IMR-90 (cell line): Measurements from ENCODE around the gene FRYL.

Source experiments
- BHLHE40 ChIP-seq: fragments of 150-350 bp; IDR thresholded peaks from 2 replicates; pipeline ENCODE4 v1.6.1; 2016; ENCODE audit warnings: mild to moderate bottlenecking, low read depth, low read length
- CEBPB ChIP-seq: IDR thresholded peaks from 2 replicates; pipeline ENCODE4 v1.6.1; 2012; ENCODE audit warnings: low read depth, low read length, improper control_type of control experiment
- CHD1 ChIP-seq: IDR thresholded peaks from 2 replicates; pipeline ENCODE4 v1.6.1; 2012; ENCODE audit warnings: low read depth, low read length, improper control_type of control experiment
- MAFK ChIP-seq: IDR thresholded peaks from 2 replicates; pipeline ENCODE4 v1.6.1; 2012; ENCODE audit warnings: low read depth, low read length, improper control_type of control experiment
- MAZ ChIP-seq: IDR thresholded peaks from 2 replicates; pipeline ENCODE4 v1.6.1; 2012; ENCODE audit warnings: low read depth, mild to moderate bottlenecking, low read length, improper control_type of control experiment, moderate library complexity, borderline replicate concordance
- MXI1 ChIP-seq: IDR thresholded peaks from 2 replicates; pipeline ENCODE4 v1.6.1; 2012; ENCODE audit warnings: low read depth, mild to moderate bottlenecking, low read length, moderate library complexity, borderline replicate concordance
- POLR2A ChIP-seq: IDR thresholded peaks from 2 replicates; pipeline ENCODE4 v1.6.1; 2012; ENCODE audit warnings: mild to moderate bottlenecking, low read depth, low read length
- RAD21 ChIP-seq: IDR thresholded peaks from 2 replicates; pipeline ENCODE4 v1.6.1; 2012; ENCODE audit warnings: low read length, improper control_type of control experiment
- RFX5 ChIP-seq: IDR thresholded peaks from 2 replicates; pipeline ENCODE4 v1.8.0; 2012; ENCODE audit warnings: low read depth, mild to moderate bottlenecking, low read length, moderate library complexity
- SMC3 ChIP-seq: fragments of 150-350 bp; IDR thresholded peaks from 2 replicates; pipeline ENCODE4 v1.6.1; 2016; ENCODE audit warnings: low read depth, mild to moderate bottlenecking, antibody characterized with exemption, low read length, moderate library complexity
- TF ChIP-seq, protein P1 (sequence below): conservative IDR thresholded peaks from 2 replicates; pipeline ENCODE4 v1.5.1; 2012; ENCODE audit warnings: mild to moderate bottlenecking, low read depth, low read length, improper control_type of control experiment
- TF ChIP-seq, protein P2 (sequence below): fragments of 150-350 bp; IDR thresholded peaks from 2 replicates; pipeline ENCODE4 v1.6.1; 2016; ENCODE audit warnings: low read depth, mild to moderate bottlenecking, low read length, moderate library complexity, borderline replicate concordance
- TF ChIP-seq, protein P3 (sequence below): fragments of 150-350 bp; IDR thresholded peaks from 2 replicates; pipeline ENCODE4 v1.6.1; 2017; ENCODE audit warnings: mild to moderate bottlenecking, antibody characterized with exemption, low read length, low read depth

DNA sequence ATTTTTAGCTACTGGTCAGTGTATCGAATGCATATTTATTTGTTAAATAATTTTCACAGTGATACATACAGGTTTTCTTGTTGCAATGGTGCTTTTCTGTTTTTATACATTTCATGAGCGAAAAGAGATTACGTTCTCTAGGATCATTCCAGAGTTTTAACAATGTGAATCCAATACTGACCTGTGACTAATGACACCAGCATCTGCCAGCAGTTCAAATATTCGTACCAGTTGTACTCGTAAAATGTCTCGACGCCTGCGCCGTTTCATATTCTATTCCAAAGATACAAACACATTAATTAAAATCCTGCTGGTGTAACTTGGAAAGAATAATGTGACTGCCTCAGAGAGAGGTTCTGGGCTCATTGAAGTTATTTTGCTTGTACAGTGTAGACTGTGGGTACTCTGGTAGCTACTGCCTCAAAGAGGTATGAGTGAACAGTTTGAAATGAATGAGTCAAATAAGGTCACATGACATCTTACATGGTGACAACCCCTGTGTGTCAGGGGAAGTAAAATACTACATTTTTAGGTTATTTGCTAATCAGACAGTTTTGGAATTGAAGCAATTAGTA is 209.3 kb downstream of the FRYL start:
- TF ChIP-seq, protein P1, sequence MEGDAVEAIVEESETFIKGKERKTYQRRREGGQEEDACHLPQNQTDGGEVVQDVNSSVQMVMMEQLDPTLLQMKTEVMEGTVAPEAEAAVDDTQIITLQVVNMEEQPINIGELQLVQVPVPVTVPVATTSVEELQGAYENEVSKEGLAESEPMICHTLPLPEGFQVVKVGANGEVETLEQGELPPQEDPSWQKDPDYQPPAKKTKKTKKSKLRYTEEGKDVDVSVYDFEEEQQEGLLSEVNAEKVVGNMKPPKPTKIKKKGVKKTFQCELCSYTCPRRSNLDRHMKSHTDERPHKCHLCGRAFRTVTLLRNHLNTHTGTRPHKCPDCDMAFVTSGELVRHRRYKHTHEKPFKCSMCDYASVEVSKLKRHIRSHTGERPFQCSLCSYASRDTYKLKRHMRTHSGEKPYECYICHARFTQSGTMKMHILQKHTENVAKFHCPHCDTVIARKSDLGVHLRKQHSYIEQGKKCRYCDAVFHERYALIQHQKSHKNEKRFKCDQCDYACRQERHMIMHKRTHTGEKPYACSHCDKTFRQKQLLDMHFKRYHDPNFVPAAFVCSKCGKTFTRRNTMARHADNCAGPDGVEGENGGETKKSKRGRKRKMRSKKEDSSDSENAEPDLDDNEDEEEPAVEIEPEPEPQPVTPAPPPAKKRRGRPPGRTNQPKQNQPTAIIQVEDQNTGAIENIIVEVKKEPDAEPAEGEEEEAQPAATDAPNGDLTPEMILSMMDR: no peak
- no peak for TF ChIP-seq POLR2A
- no peak for TF ChIP-seq MAFK
- TF ChIP-seq RFX5: no peak
- no peak for TF ChIP-seq MXI1
- no peak for TF ChIP-seq SMC3
- TF ChIP-seq RAD21: no peak
- TF ChIP-seq CEBPB: no peak
- TF ChIP-seq, protein P2, sequence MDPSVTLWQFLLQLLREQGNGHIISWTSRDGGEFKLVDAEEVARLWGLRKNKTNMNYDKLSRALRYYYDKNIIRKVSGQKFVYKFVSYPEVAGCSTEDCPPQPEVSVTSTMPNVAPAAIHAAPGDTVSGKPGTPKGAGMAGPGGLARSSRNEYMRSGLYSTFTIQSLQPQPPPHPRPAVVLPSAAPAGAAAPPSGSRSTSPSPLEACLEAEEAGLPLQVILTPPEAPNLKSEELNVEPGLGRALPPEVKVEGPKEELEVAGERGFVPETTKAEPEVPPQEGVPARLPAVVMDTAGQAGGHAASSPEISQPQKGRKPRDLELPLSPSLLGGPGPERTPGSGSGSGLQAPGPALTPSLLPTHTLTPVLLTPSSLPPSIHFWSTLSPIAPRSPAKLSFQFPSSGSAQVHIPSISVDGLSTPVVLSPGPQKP: no peak
- TF ChIP-seq BHLHE40: 0 out of 2 replicates have a peak, but pooled peaks have one; percentile 8
- no peak for TF ChIP-seq CHD1
- TF ChIP-seq MAZ: no peak
- TF ChIP-seq, protein P3, sequence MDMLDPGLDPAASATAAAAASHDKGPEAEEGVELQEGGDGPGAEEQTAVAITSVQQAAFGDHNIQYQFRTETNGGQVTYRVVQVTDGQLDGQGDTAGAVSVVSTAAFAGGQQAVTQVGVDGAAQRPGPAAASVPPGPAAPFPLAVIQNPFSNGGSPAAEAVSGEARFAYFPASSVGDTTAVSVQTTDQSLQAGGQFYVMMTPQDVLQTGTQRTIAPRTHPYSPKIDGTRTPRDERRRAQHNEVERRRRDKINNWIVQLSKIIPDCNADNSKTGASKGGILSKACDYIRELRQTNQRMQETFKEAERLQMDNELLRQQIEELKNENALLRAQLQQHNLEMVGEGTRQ: peak; percentile 82
